Raji (cell line): Measurements from ENCODE around the gene ZNF414.

Experiments
- POLR2A ChIP-seq: IDR thresholded peaks from 2 replicates; pipeline ENCODE4 v1.6.1; 2011; ENCODE audit warnings: low read depth, low read length, control low read depth; ENCODE audit not compliant: insufficient read depth

Gene ZNF414

DNA sequence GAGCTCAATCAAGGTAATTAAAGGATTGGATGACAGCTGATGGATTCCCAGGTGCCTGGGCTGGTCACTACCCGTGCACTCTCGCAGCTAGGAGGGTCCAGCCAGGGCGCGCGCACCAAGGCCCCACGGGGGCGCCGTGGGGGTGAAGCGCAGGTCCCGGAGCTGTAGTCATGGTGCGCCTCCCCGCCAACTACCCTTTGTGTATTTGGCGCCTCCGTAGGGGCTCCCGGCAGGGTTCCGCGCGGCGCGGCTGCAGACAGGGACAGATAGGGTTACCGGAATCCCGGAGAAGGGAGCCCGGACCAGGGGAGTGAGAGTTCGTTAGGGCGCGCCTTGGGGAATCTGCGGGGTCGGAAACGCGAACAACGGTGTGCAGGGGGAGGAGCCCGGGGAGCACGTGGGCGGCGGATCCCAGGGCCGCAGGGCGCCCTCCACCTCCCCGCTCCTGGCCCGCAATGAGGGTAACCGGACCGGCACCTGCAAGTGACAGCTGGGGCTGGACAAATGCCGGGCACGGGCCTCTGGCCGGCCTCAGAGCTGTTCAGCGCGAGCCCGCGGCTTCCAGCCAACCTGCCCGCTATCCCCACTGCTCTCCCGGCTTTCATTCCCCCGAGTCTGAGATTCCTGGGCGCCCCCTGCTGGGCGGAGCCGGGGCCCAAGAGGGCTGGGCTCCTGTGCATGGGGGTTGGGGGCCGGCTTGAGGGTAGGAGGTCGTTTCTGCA is 8.1 kb downstream of the ZNF414 start:
- TF ChIP-seq POLR2A = peak; percentile 56

DNA sequence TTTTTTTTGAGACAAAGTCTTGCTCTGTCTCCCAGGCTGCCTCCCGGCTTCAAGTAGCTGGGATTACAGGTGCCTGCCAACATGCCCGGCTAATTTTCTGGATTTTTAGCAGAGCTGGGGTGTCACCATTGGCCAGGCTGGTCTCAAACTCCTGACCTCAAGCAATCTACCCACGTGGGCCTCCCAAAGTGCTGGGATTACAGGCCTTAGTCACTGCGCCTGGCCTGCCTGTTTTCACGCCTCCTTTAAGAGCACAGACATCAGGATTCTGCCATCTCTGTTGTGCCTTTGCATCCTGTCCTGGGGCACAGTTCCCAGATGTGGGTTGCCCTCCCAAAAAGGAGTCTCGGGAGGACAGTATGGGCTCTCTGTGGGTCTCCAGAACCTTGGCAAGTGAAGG is 9.0 kb downstream of the ZNF414 start:
- TF ChIP-seq POLR2A = no peak

DNA sequence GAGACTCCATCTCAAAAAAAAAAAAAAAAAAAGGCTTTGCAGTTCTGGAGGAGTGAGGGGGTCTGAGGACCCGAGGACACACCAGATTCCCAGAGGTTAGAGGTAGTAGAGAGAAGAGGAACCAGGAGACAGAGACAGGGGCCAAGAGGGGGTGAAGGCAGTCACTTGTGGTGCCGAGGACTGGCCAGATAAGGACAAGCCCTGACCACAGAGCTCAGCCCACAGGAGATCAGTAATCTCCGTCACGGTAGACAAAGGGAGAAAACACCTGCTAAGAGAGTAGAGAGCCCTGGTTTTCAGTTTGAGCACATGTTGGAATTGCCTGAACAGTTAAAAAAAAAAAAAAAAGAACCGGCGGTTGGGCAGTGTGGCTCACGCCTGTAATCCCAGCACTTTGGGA is 9.8 kb downstream of the ZNF414 start:
- no peak for TF ChIP-seq POLR2A

DNA sequence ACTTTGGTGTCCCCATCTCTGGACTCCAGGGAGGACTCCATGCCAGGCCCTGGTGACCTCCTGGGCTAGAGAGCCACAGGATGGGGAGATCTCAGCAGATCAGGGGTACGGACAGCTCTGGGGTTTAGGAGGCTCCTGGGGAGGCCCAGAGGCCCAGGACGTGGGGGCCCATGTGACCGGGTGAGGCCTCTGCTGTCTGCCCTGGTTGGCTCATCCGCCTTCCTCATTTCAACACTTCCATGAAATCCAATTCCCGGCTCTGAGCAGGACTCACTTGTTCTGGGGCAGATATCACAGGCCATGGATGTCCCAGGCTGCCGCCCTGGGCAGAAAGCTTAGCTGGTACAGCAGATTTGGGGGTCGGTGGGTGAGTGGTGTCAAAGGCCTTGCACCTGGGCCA is 10.5 kb downstream of the ZNF414 start:
- no peak for TF ChIP-seq POLR2A

DNA sequence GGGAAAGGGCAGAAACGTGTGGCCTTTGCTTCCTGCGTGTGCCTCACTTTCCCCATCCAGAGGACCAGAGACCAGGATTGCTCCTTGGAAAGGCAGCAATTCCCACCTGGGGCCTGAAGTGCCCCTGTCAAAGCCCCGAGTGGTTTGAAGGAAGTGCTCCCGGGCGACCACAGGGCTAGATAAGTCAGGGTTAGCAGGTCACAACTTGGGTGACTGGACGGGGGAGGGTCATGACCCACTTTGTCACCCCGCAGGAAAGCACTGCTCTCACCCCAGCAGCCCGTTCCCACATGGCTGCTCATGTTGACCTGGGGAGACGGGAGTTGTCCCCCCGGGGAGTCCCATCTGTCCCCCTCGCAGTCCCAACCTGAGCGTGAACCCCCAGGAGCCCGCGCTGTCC is 12.0 kb downstream of the ZNF414 start:
- TF ChIP-seq POLR2A = no peak

DNA sequence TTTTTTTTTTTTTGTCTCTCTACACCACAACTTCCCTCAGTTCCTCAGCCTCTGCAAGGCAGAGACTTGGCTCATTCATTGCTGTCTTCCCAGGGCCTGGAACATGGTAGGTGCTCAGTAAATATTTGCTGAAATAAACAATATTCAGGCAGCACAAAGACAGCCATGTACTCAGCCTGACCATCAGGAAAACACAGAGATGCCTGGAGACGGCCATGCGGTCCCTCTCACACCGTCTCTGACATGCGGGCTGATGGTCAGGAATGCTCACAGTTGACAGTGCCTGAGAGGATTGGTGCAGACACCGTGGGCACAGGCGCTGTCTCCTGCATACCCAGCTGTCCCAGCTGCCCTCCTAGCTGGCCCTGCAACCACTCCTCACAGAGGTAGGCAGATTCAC is 12.5 kb downstream of the ZNF414 start:
- no peak for TF ChIP-seq POLR2A

DNA sequence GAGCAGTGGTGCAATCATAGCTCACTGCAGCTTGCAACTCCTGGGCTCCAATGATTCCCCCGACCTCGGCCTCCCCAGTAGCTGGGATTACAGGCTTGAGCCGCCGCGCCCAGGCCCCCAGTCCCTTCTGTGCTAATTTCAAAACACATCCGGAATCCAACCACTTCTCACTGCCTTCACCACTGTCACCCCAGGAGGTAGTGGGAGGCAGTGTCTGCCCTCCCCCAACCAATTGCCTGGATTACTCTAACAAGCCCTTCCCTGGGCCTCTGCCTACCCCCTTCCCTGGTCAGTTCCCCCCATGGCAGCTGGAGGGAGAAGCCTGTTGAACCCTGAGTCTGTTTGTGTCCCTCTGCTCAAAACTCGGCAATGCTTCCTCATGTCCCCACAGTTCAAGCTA is 13.8 kb downstream of the ZNF414 start:
- TF ChIP-seq POLR2A = no peak

DNA sequence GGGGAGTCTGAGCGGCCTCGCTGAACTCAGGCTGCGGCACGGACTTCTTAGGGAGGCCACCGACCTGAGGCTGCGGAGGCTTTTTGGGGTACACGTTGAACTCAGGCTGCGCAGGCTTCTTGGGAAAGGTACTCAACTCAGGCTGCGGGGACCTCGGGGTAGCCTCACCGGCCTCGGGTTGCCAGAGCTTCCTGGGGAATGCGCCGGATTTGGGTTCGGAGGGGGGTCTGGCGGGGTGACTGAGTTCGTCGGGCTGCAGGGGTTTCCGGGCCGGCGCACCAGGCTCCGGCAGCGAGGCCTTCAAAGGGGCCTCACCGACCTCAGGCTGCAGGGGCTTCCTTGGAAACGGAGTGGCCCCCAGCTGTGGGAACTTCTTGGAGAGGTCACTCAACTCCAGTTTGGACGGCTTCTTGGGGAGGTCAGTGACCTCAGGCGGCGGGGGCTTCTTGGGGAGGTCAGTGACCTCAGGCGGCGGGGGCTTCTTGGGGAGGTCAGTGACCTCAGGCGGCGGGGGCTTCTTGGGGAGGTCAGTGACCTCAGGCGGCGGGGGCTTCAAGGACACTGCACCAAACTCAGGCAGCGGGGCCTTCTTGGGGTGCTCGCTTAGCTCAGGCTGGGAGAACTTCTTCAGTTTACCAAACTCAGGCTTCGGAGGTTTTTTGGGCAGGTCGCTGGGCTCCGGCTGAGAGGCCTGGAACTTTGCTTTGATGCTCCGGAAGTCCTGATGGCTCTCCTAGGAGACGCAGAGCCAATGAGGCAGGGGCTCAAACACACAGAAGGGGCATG is 14.7 kb downstream of the ZNF414 start:
- TF ChIP-seq POLR2A = no peak

DNA sequence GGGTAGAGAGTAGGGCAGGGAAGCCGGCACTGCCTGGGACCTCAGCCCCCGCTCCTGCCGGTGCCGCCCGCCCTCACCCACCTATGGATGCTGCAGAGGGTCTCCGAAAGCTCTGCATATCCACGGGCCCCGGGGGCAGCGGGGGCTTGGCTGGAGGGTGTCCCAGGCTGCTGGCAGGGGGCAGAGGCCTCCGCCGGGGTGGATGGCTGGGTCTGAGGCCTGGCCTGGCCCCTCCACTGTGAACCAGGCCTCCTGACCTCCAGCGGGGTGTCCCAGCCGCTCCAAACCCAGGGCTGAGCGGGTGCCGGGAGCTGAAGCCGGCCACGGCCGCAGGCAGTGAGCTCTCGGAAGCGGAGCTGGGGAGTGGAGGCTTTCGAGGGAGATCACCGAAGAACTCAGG is 15.7 kb downstream of the ZNF414 start:
- no peak for TF ChIP-seq POLR2A

DNA sequence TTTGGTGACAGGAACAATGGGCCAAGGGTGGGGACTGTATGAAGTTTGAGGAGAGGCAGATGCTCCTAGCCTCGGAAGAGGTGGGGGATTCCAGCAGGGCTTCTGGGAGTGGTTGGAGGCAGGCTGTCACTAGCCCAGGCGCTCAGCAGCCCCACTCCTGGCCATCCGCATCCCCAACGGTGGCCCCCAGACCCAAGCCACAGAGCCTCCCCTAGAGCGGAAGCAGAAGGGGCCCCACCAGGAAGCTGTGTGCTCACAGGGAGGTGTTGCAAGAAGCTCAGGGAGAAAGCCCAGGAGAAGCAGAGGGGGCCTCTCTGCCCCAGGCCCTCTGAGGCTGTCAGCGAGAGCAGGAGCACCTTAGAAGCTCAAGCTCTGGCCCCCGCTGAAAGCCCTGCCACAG is 19.8 kb downstream of the ZNF414 start:
- TF ChIP-seq POLR2A = no peak

DNA sequence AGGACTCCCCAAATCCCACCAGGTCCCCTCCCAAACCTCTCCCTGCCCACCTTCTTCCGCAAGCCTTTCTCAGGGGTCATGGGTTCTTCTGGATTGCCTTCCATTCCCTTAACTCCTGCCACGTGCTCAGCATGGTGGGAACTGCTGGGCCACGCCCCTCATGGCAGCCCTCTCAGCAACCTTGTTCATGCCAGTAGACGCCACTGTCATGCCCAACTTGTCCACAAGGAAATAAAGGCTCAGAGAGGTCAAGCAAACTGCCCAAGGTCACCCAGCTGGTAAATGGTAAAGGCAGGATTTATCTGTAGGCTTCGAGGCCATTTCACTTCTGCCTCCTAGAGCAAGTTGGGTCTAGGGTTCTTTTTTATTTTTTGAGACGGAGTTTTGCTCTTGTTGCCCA is 22.4 kb downstream of the ZNF414 start:
- no peak for TF ChIP-seq POLR2A

DNA sequence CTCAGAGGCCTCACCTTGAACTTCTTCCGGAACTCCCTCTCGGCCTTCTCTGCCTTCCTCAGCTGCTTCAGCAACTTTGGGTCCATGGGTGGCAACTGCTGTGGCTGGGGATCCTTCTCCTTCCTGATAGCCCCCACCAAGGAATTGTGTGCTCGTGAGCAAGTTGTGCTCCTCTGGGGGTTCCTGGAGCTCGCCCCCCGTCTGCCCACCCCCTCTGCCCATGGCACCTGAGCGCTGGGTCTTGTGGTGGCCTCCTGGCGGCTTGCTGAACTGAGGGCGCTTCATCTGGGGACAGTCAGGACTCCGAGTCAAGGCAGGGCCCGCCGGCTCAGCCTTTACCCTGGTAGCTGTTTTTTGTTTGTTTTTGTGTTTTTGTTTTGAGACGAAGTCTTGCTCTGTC is 23.1 kb downstream of the ZNF414 start:
- no peak for TF ChIP-seq POLR2A

DNA sequence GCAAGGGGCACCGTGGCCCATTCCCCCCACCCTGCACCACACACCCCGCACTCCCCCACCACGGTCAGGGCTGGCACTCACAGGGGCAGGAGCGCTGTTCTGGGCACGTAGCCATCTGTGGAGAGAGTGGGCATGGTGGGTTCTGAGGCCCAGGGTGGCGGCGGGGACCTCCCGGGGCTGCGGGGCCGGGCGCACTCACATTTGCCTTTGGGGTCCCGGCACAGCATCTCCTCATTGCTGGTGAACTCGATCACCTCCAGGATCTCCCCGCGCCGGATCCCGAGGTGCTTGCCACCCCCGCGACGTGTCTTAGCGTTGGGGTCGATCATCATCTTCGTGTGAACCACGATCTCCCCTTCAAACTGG is 23.6 kb downstream of the ZNF414 start:
- TF ChIP-seq POLR2A = no peak

DNA sequence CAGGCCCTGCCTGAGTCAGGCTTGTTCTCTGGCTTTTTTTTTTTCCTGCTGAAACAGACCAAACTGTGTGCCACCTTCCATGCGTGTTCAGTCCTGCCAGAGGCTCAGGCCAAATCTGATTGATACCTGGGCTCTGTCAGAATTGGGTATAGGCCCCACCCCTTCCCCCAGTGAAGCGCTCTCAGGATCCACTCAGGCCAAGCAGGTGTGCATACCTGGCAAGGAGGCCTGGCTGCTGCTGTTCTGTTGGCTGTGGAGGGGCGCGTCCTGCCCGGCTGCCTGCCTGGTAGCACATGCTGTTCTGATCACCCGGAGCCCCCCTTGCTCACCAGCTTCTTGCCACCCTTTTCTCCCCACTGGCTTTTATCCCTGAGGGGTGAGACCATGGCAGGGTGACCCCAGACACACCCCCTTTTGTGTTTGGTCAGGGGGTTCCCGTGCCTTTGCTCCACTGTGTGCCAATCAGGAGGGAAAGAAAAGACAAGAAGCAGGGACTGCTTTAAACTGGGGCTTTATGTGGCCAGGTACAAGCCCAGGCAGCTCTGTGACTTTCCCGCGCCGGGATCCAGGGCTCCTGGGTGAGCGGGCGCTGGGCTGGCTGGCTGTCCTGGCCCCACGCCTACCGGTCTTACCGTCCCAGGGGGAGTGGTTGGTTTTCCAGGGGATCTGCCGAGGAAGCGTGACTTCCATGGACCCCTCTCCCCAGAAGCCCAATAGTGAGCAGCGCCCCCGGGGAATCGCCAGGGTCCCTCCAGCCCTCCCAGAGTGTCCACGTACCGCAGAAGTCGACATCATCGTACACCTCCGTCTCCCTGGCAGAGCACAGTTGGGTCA is 24.2 kb downstream of the ZNF414 start:
- no peak for TF ChIP-seq POLR2A

DNA sequence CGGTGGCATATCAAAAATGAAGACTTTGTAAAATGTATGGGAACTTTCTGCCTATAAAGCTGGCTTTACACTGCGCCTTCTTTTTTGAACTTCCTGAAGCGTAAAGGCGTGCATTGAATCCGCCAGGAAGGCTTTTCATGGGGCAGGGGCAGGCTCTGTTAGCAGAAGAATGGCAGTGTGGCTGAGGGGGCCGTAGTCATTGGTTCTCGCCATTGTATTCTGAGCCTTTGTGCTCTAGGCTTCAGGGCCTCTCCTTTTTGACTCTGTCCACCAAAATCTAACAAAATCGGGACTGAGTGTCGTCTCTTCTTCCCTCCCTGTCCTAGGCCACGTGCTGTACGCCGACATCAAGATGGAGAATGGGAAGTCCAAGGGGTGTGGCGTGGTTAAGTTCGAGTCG is 25.6 kb downstream of the ZNF414 start:
- no peak for TF ChIP-seq POLR2A
